ENCODE data around the gene RITA1. TPM values are rescaled to one million over a fixed set of nuclear protein-coding genes. Genes with fewer than 3 reads are reported as not detected.
A peak's percentile ranks its signal among the peaks of the same experiment; 100 is the strongest.

The RITA1 gene
- total RNA-seq, 2 donors from 2014 or later = 18.8 to 20.3 TPM

- Mint-ChIP-seq H3K4me3 (no peak overlapping the region), H3K27ac (peak overlapping the region; percentile 41), H3K4me1 (peaks cover 31% of the 10 kb centered on the region), H3K27me3 (ENCODE audit: insufficient read depth) (peaks cover 2% of the 10 kb centered on the region), H3K9me3 (peaks cover 7% of the 10 kb centered on the region), H3K36me3 (ENCODE audit: low read depth) (peaks cover 31% of the 10 kb centered on the region)
- no peak for DNase-seq
- H3K27me3 ChIP-seq (ENCODE audit: control insufficient read depth, insufficient read depth, low read length, poor library complexity, severe bottlenecking) = no peaks in the 10 kb centered on the region
- TF ChIP-seq CTCF (conservative IDR thresholded peaks at IDR 0.05) = no peak
- H3K9ac ChIP-seq (ENCODE audit: extremely low read depth, low read length, poor library complexity, severe bottlenecking) = no peak overlapping the region
- H3K36me3 ChIP-seq (ENCODE audit: control insufficient read depth, insufficient read depth, low read length) = peaks cover 17% of the 10 kb centered on the region
- no peak overlapping the region for H3K4me3 ChIP-seq (ENCODE audit: low read length)
- peaks cover 11% of the 10 kb centered on the region for H3K9me3 ChIP-seq (ENCODE audit: control insufficient read depth, low read length)
- H3K4me1 ChIP-seq (ENCODE audit: control insufficient read depth, insufficient read depth, low read length) = peaks cover 24% of the 10 kb centered on the region
- 94 to 98% methylated on average over 4 of the region's 4 CpGs for WGBS, 2 experiments (ENCODE audit: insufficient coverage in 1 of 2, insufficient read length in 1 of 2)
- no peak overlapping the region for H3K27ac ChIP-seq (ENCODE audit: low read depth, low read length)
Measured at GRCh38 chr12:113233967-113234366, 48.4 kb downstream of the RITA1 start.

DNA sequence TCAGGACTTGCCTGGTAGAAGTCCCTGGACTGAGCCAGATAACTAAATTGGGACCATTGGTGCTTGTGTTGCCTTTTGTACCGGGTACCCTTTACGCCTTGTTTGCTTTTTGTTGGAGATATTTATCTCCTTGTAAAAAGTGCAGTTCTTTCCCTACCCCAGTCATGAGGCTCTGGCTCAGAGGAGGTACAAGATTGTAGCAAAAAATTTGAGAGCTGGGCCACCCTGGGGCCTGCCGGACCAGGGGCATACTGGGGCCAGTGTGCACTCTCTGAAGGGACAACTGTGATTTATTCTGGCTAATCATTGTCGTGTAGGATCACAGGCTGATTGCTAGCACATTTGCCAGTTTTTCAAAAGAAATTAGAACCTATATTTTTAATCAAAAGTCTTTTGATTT is 49.0 kb downstream of the RITA1 start:
- H3K9me3 ChIP-seq (ENCODE audit: control insufficient read depth, low read length) = peaks cover 11% of the 10 kb centered on the region
- H3K36me3 ChIP-seq (ENCODE audit: control insufficient read depth, insufficient read depth, low read length) = peaks cover 17% of the 10 kb centered on the region
- TF ChIP-seq CTCF (conservative IDR thresholded peaks at IDR 0.05) = no peak
- no peak overlapping the region for H3K9ac ChIP-seq (ENCODE audit: extremely low read depth, low read length, poor library complexity, severe bottlenecking)
- DNase-seq = no peak
- WGBS, 2 experiments (ENCODE audit: insufficient coverage in 1 of 2, insufficient read length in 1 of 2) = 96 to 99% methylated on average over 4 of the region's 4 CpGs
- H3K4me3 Mint-ChIP-seq = no peak overlapping the region
- H3K4me1 Mint-ChIP-seq = peaks cover 34% of the 10 kb centered on the region
- H3K4me1 ChIP-seq (ENCODE audit: control insufficient read depth, insufficient read depth, low read length) = peaks cover 24% of the 10 kb centered on the region
- peaks cover 2% of the 10 kb centered on the region for H3K27me3 Mint-ChIP-seq (ENCODE audit: insufficient read depth)
- H3K36me3 Mint-ChIP-seq (ENCODE audit: low read depth) = peaks cover 31% of the 10 kb centered on the region
- H3K27me3 ChIP-seq (ENCODE audit: control insufficient read depth, insufficient read depth, low read length, poor library complexity, severe bottlenecking) = no peaks in the 10 kb centered on the region
- peak overlapping the region; percentile 41 for H3K27ac Mint-ChIP-seq
- H3K9me3 Mint-ChIP-seq = peaks cover 7% of the 10 kb centered on the region
- no peak overlapping the region for H3K4me3 ChIP-seq (ENCODE audit: low read length)
- H3K27ac ChIP-seq (ENCODE audit: low read depth, low read length) = no peak overlapping the region

GRCh38 chr12:113235976-113236375 is 50.5 kb downstream of the RITA1 start:
- 94 to 100% methylated on average over 4 to 6 of the region's 6 CpGs for WGBS, 2 experiments (ENCODE audit: insufficient coverage in 1 of 2, insufficient read length in 1 of 2)
- Histone ChIP-seq H3K4me3 (ENCODE audit: low read length) (no peak overlapping the region), H3K27me3 (ENCODE audit: control insufficient read depth, insufficient read depth, low read length, poor library complexity, severe bottlenecking) (no peaks in the 10 kb centered on the region), H3K9me3 (ENCODE audit: control insufficient read depth, low read length) (peaks cover 5% of the 10 kb centered on the region), H3K27ac (ENCODE audit: low read depth, low read length) (no peak overlapping the region), H3K9ac (ENCODE audit: extremely low read depth, low read length, poor library complexity, severe bottlenecking) (no peak overlapping the region), H3K4me1 (ENCODE audit: control insufficient read depth, insufficient read depth, low read length) (peaks cover 19% of the 10 kb centered on the region), H3K36me3 (ENCODE audit: control insufficient read depth, insufficient read depth, low read length) (peaks cover 12% of the 10 kb centered on the region)
- no peak overlapping the region for H3K4me3 Mint-ChIP-seq
- peaks cover 26% of the 10 kb centered on the region for H3K4me1 Mint-ChIP-seq
- peaks cover 7% of the 10 kb centered on the region for H3K9me3 Mint-ChIP-seq
- H3K36me3 Mint-ChIP-seq (ENCODE audit: low read depth) = peaks cover 20% of the 10 kb centered on the region
- peaks cover 2% of the 10 kb centered on the region for H3K27me3 Mint-ChIP-seq (ENCODE audit: insufficient read depth)
- no peak overlapping the region for H3K27ac Mint-ChIP-seq
- no peak for DNase-seq
- TF ChIP-seq CTCF (conservative IDR thresholded peaks at IDR 0.05) = no peak
